MM.1S (cell line): Measurements from ENCODE around the gene KCNMB2.

ENCODE experiments used
- DNase-seq: peaks from one replicate; pipeline ENCODE4 v3.0.0-alpha.2; 2015
- H2AFZ ChIP-seq: fragments of 300-600 bp; sonication (generic); 2 replicates; pipeline ENCODE4 v1.6.0; 2016; ENCODE audit warnings: antibody characterized with exemption, low read length
- H3F3A ChIP-seq: fragments of 300-600 bp; sonication (generic); 2 replicates; pipeline ENCODE4 v1.6.1; 2016; ENCODE audit warnings: mild to moderate bottlenecking, antibody characterized with exemption, low read length, moderate library complexity, mixed read lengths; ENCODE audit not compliant: insufficient read depth
- H3K27ac ChIP-seq: fragments of 300-600 bp; sonication (generic); 2 replicates; pipeline ENCODE4 v1.5.1; 2016; ENCODE audit warnings: mild to moderate bottlenecking, low read length
- H3K27me3 ChIP-seq: fragments of 300-600 bp; sonication (generic); replicated peaks from 2 replicates; pipeline ENCODE4 v1.6.0; 2016; ENCODE audit warnings: low read length; ENCODE audit not compliant: insufficient read depth
- H3K36me3 ChIP-seq: fragments of 300-600 bp; sonication (generic); replicated peaks from 2 replicates; pipeline ENCODE4 v1.6.1; 2016; ENCODE audit warnings: mild to moderate bottlenecking, low read length, mixed read lengths; ENCODE audit not compliant: insufficient read depth
- H3K4me1 ChIP-seq: fragments of 300-600 bp; sonication (generic); 2 replicates; pipeline ENCODE4 v1.6.1; 2016; ENCODE audit warnings: low read length, mixed read lengths
- H3K4me2 ChIP-seq: fragments of 300-600 bp; sonication (generic); 2 replicates; pipeline ENCODE4 v1.6.0; 2016; ENCODE audit warnings: low read depth, low read length
- H3K4me3 ChIP-seq: fragments of 300-600 bp; sonication (generic); 2 replicates; pipeline ENCODE4 v1.5.1; 2016; ENCODE audit warnings: low read length, mixed read lengths
- H3K79me2 ChIP-seq: fragments of 300-600 bp; sonication (generic); 2 replicates; pipeline ENCODE4 v1.6.1; 2016; ENCODE audit warnings: mixed run types, low read length, mixed read lengths
- H3K9ac ChIP-seq: fragments of 300-600 bp; sonication (generic); 2 replicates; pipeline ENCODE4 v1.6.1; 2016; ENCODE audit warnings: low read length, mixed read lengths
- H3K9me2 ChIP-seq: fragments of 300-600 bp; sonication (generic); replicated peaks from 2 replicates; pipeline ENCODE4 v1.6.1; 2016; ENCODE audit warnings: mild to moderate bottlenecking, low read length, mixed read lengths; ENCODE audit not compliant: insufficient read depth
- H3K9me3 ChIP-seq: fragments of 300-600 bp; sonication (generic); replicated peaks from 2 replicates; pipeline ENCODE4 v1.6.1; 2016; ENCODE audit warnings: mild to moderate bottlenecking, low read length, mixed read lengths; ENCODE audit not compliant: insufficient read depth
- H4K20me1 ChIP-seq: fragments of 300-600 bp; sonication (generic); 2 replicates; pipeline ENCODE4 v1.6.1; 2016; ENCODE audit warnings: mild to moderate bottlenecking, low read length, moderate library complexity, mixed read lengths; ENCODE audit not compliant: insufficient read depth
- EZH2 ChIP-seq: fragments of 300-600 bp; sonication (generic); optimal IDR thresholded peaks from 2 replicates; pipeline ENCODE3; 2017; ENCODE audit warnings: low read depth, mild to moderate bottlenecking, antibody characterized with exemption, low read length, mixed read lengths
- EZH2phosphoT487 ChIP-seq: fragments of 300-600 bp; sonication (generic); IDR thresholded peaks from 2 replicates; pipeline ENCODE4 v1.6.1; 2018; ENCODE audit warnings: antibody characterized with exemption, low read length
- TF ChIP-seq, protein P1 (sequence below): fragments of 300-600 bp; sonication (generic); IDR thresholded peaks from 2 replicates; pipeline ENCODE4 v1.5.1; 2016; ENCODE audit warnings: antibody characterized with exemption, low read length, mixed read lengths

KCNMB2 gene

GRCh38 chr3:178840586-178840985, 304.4 kb downstream of the KCNMB2 start:
- TF ChIP-seq EZH2 (no peak), EZH2phosphoT487 (no peak)
- TF ChIP-seq, protein P1, sequence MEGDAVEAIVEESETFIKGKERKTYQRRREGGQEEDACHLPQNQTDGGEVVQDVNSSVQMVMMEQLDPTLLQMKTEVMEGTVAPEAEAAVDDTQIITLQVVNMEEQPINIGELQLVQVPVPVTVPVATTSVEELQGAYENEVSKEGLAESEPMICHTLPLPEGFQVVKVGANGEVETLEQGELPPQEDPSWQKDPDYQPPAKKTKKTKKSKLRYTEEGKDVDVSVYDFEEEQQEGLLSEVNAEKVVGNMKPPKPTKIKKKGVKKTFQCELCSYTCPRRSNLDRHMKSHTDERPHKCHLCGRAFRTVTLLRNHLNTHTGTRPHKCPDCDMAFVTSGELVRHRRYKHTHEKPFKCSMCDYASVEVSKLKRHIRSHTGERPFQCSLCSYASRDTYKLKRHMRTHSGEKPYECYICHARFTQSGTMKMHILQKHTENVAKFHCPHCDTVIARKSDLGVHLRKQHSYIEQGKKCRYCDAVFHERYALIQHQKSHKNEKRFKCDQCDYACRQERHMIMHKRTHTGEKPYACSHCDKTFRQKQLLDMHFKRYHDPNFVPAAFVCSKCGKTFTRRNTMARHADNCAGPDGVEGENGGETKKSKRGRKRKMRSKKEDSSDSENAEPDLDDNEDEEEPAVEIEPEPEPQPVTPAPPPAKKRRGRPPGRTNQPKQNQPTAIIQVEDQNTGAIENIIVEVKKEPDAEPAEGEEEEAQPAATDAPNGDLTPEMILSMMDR = no peak

GRCh38 chr3:178841011-178841410, 304.8 kb downstream of the KCNMB2 start:
- H3K4me2 ChIP-seq = no peak overlapping the region
- no peaks in the 10 kb centered on the region for H3F3A ChIP-seq
- no peaks in the 10 kb centered on the region for H3K9me2 ChIP-seq
- H3K27me3 ChIP-seq = no peaks in the 10 kb centered on the region
- H3K36me3 ChIP-seq = no peaks in the 10 kb centered on the region
- no peaks in the 10 kb centered on the region for H3K79me2 ChIP-seq
- TF ChIP-seq, protein P1 = no peak
- no peak for TF ChIP-seq EZH2phosphoT487
- no peak for TF ChIP-seq EZH2
- no peaks in the 10 kb centered on the region for H4K20me1 ChIP-seq
- no peak overlapping the region for H3K9ac ChIP-seq
- H3K4me1 ChIP-seq = no peaks in the 10 kb centered on the region
- no peak overlapping the region for H3K4me3 ChIP-seq
- no peak for DNase-seq
- H2AFZ ChIP-seq = no peak overlapping the region
- H3K9me3 ChIP-seq = no peaks in the 10 kb centered on the region
- H3K27ac ChIP-seq = no peak overlapping the region

More at GRCh38 chr3:178840586-178840985, 304.4 kb downstream of the KCNMB2 start:
- Histone ChIP-seq H3K4me3 (no peak overlapping the region), H3K79me2 (no peaks in the 10 kb centered on the region), H3K4me2 (no peak overlapping the region), H3K9me3 (no peaks in the 10 kb centered on the region), H3K9me2 (no peaks in the 10 kb centered on the region), H3K9ac (no peak overlapping the region), H2AFZ (no peak overlapping the region), H3K27me3 (no peaks in the 10 kb centered on the region), H3K36me3 (no peaks in the 10 kb centered on the region), H4K20me1 (no peaks in the 10 kb centered on the region), H3F3A (no peaks in the 10 kb centered on the region), H3K27ac (no peak overlapping the region), H3K4me1 (no peaks in the 10 kb centered on the region)
- no peak for DNase-seq

DNA sequence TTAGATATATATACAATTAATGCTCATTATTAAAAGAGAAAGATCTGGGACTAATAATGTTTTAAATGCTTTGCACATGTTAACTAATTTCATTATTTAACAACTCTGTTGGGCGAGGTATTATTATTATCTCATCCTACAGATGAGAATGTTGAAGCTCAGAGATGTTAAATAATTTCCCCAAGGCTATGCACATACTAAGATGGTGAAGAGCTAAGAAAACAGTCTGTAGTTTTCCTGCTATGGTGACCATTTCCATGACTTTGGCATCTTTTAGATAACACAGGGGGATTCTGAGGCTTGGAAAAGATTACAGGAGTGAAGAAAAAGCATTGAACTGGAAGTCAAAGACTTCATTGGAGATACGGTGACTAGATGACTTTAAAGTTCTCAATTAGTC, 308.7 kb downstream of the KCNMB2 start:
- no peaks in the 10 kb centered on the region for H3K79me2 ChIP-seq
- no peak overlapping the region for H3K27ac ChIP-seq
- H3K27me3 ChIP-seq = no peaks in the 10 kb centered on the region
- no peak overlapping the region for H3K4me3 ChIP-seq
- H3K9me3 ChIP-seq = no peaks in the 10 kb centered on the region
- no peaks in the 10 kb centered on the region for H3F3A ChIP-seq
- TF ChIP-seq EZH2 (no peak), EZH2phosphoT487 (no peak)
- TF ChIP-seq, protein P1 = no peak
- no peaks in the 10 kb centered on the region for H4K20me1 ChIP-seq
- H3K36me3 ChIP-seq = no peaks in the 10 kb centered on the region
- H2AFZ ChIP-seq = no peak overlapping the region
- H3K4me2 ChIP-seq = no peak overlapping the region
- H3K9me2 ChIP-seq = no peaks in the 10 kb centered on the region
- H3K4me1 ChIP-seq = no peaks in the 10 kb centered on the region
- no peak overlapping the region for H3K9ac ChIP-seq
- DNase-seq = no peak
